Omental fat pad (tissue), 4 donors: ENCODE results near the gene ZSWIM9. TPM values are rescaled to one million over a fixed set of nuclear protein-coding genes. Genes with fewer than 3 reads are reported as not detected.

Experiments
- ATAC-seq: fragments of 150-250 bp; one replicate; pipeline ENCODE4 v1.9.1; 2016; ENCODE audit warnings: mild to moderate bottlenecking, moderate library complexity; ENCODE audit not compliant: low FRiP score
- DNase-seq: peaks from one replicate; pipeline ENCODE4 v3.0.0-alpha.2; 2019; ENCODE audit warnings: low spot score
- total RNA-seq, 4 donors: library from RNA; depleted of rRNA; stranded (reverse); fragments of >200 nt; gene quantifications; one replicate each; pipeline ENCODE4 v1.1.0, GENCODE V29; 2016
- TF ChIP-seq, protein P1 (sequence below), 3 donors: fragments of 450-650 bp; IDR thresholded peaks; one replicate each; pipeline ENCODE4 v1.5.1; 2016 to 2017; ENCODE audit warnings: antibody characterized with exemption in 3 of 3, mild to moderate bottlenecking in 3 of 3, moderate library complexity in 2 of 3

ZSWIM9 gene
- total RNA-seq, 4 donors from 2014 or later, result 1.5 to 3.3 (median 2.0) TPM

GRCh38 chr19:48186015-48186414 lies 15.5 kb downstream of the ZSWIM9 start:
- TF ChIP-seq, protein P1, sequence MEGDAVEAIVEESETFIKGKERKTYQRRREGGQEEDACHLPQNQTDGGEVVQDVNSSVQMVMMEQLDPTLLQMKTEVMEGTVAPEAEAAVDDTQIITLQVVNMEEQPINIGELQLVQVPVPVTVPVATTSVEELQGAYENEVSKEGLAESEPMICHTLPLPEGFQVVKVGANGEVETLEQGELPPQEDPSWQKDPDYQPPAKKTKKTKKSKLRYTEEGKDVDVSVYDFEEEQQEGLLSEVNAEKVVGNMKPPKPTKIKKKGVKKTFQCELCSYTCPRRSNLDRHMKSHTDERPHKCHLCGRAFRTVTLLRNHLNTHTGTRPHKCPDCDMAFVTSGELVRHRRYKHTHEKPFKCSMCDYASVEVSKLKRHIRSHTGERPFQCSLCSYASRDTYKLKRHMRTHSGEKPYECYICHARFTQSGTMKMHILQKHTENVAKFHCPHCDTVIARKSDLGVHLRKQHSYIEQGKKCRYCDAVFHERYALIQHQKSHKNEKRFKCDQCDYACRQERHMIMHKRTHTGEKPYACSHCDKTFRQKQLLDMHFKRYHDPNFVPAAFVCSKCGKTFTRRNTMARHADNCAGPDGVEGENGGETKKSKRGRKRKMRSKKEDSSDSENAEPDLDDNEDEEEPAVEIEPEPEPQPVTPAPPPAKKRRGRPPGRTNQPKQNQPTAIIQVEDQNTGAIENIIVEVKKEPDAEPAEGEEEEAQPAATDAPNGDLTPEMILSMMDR (IDR thresholded peaks at IDR 0.05), result no peak
- DNase-seq (no peak), ATAC-seq (no peak)

GRCh38 chr19:48186541-48186991 lies 16.1 kb downstream of the ZSWIM9 start:
- DNase-seq, result no peak

DNA sequence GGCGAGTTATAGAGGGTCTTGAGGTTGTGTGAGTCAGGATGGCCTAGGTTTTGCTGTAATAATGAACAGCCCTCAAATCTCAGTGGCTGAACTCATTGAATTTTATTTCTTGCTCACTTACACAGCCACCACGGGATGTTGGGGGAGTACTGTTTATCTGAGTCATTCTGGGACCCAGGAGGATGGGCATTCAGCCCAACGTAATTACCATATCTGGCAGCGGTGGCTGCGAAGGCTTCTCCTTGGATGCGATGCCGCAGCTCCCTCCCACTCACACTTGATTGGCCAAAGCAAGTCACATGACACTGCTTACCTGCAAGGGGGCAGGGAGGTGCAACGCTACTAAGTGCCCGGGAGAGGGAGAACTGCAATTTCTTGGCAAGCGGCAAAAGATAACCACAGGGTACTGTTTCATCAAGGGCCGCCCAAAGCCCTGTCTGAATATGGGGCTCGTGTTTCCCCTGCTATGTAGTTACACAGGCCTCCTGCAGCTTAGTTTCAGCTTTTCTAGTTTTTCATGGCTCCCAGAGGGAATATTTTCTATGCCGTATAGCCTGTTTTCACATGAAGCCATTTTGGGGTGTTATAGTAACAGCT lies 19.9 kb downstream of the ZSWIM9 start:
- ATAC-seq (no peak), DNase-seq (no peak)
- TF ChIP-seq, protein P1 (IDR thresholded peaks at IDR 0.05), result no peak

More at GRCh38 chr19:48186541-48186991, 16.1 kb downstream of the ZSWIM9 start:
- TF ChIP-seq, protein P1 (IDR thresholded peaks at IDR 0.05), result no peak
- ATAC-seq, result no peak

- no peak for ATAC-seq
- TF ChIP-seq, protein P1 (IDR thresholded peaks at IDR 0.05), result no peak
- DNase-seq, result no peak
Observed at GRCh38 chr19:48190885-48191284, 20.4 kb downstream of the ZSWIM9 start.

- no peak for ATAC-seq
- DNase-seq, result no peak
- TF ChIP-seq, protein P1 (IDR thresholded peaks at IDR 0.05), result no peak
Observed at GRCh38 chr19:48192750-48193149, 22.3 kb downstream of the ZSWIM9 start.

- DNase-seq, result no peak
Observed at GRCh38 chr19:48194041-48194843, 23.8 kb downstream of the ZSWIM9 start.

More at GRCh38 chr19:48194041-48194843, 23.8 kb downstream of the ZSWIM9 start:
- TF ChIP-seq, protein P1 (IDR thresholded peaks at IDR 0.05), result no peak
- ATAC-seq, result no peak
